Frontal cortex (tissue), 4 donors: ENCODE data around the gene MS4A5. TPM values are rescaled to one million over a fixed set of nuclear protein-coding genes. Genes with fewer than 3 reads are reported as not detected.

Experiments
- DNase-seq, 2 donors: peaks; one replicate each; pipeline ENCODE4 v3.0.0; 2012; ENCODE audit warnings: low spot score in 2 of 2
- FAIRE-seq: peaks from 2 replicates; lab custom pipeline; 2012; peaks lifted over from hg19 to GRCh38; lab: Jason Lieb, UNC
- total RNA-seq: library from RNA; depleted of rRNA; stranded (reverse); fragments of >200 nt; gene quantifications from one replicate; pipeline ENCODE4 v1.2.3, GENCODE V29; 2014
- donor health status: control.
- donor health status: control.
- donor health status: control.

MS4A5 gene
- total RNA-seq, 1 donor from 2014 or later, result not detected

GRCh38 chr11:60469723-60470122 is 40.4 kb downstream of the MS4A5 start:
- FAIRE-seq, result no peak
- DNase-seq, result no peak

DNA sequence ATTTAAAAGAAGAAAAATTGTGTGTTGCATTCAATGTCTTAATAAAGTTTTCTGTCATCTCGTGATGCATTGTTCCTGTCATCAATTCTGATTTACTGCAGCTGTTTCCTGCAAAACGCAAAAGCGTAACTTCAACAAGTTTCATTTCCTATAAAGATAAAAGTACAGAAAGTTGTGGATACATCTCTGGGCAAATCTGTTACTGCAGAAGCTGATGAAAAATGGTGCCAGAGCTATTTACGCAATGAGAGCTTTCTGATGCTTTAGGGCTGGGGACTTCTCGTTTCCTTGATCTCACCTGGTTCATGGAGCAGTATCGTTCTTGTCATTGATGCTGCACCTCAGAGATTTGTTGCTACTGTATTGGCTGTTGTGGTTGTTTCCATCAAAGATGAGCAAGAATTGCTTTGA is 47.7 kb downstream of the MS4A5 start:
- DNase-seq (no peak), FAIRE-seq (no peak)

DNA sequence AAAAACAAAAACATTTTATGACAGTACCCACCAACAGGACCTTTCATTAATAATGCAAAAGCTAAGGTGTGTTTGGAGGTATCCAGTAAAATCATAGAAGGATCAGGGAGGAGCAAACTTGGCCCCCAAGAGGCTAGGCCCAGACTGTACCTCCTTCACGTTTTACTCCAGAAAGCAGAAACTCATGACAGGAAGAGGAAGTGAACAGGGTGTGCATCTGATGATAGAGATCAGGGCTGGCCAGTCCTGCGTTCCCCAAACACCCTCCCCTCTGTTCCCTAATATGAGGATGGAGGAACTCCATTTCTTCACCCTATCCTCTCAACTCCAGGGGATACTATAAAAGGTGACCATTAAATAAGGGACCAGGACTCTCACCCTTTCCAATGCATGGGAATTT is 53.0 kb downstream of the MS4A5 start:
- FAIRE-seq (no peak), DNase-seq (no peak)

DNA sequence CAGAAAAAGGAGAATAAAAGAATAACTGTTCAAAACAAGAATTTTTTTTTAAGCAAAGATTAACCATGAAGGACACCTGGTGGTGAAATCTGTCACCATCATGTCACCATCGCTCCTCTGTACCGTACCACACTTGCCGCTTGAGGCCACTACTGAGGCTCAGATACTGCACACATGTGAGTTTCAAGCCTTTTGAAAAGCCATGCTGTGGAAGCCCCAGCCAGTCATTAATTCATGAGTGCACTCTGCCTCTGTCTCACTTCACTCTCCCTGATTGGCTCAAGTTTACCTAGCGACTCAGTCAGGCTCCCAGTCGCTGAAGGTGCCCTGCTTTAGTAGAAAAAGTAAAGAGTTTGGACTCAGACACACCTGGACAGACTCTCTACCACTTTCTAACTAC is 56.6 kb downstream of the MS4A5 start:
- FAIRE-seq (no peak), DNase-seq (no peak)

- FAIRE-seq (no peak), DNase-seq (no peak)
These were observed 63.2 kb downstream of the MS4A5 start, which contains the start of gene MS4A12 for GRCh38 chr11:60492488-60493009. MS4A12 (plus strand) TSS chr11:60492778; CDS start chr11:60497319, 4,541 bp downstream.

DNA sequence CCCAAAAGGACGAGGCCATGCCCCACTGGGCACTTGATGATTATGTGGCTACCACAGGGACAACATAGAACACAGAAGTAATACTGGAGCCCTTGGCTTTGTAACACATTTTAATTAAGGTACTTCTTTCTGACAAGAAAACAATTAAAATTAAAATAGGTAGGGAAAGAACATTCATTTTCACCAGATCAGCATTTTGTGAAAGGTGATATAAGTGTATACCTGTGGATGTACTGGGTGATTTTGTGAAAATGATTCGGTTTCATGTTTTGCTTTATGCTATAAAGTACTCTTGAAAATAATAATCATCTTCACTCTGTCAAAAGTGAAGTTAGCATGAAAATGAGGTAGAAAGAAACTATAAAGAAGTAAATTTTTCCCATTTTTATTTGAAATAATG is 64.1 kb downstream of the MS4A5 start:
- FAIRE-seq, result no peak
- no peak for DNase-seq

Other genes starting within 250 kb of the MS4A5 start
- gene MS4A6A, start 246.5 kb upstream of the MS4A5 start, total RNA-seq, result 2.4 TPM
- not detected for gene MS4A4E, start 186.4 kb upstream of the MS4A5 start, total RNA-seq
- 2.0 TPM for gene MS4A4A, start 148.9 kb upstream of the MS4A5 start, total RNA-seq
- not detected for gene MS4A6E, start 102.3 kb upstream of the MS4A5 start, total RNA-seq
- gene MS4A7, start 51.0 kb upstream of the MS4A5 start, total RNA-seq, result 1.2 TPM
- not detected for gene MS4A14, start 33.1 kb upstream of the MS4A5 start, total RNA-seq
- under 0.01 TPM for gene MS4A1, start 26.3 kb downstream of the MS4A5 start, total RNA-seq
- not detected for gene MS4A12, start 63.2 kb downstream of the MS4A5 start, total RNA-seq
- gene MS4A13, start 85.8 kb downstream of the MS4A5 start, total RNA-seq, result not detected